A549 (cell line): ENCODE data around the gene PDGFA.

Source experiments
- CBX8 ChIP-seq: fragments of 200-600 bp; sonication (generic); IDR thresholded peaks from 2 replicates; pipeline ENCODE4 v1.6.1; 2016
- EP300 ChIP-seq, 2 experiments: fragments of >200 bp; sonication (Bioruptor Twin); formaldehyde crosslinking; IDR thresholded peaks; 2 replicates in 1 of 2; 3 replicates in 1 of 2; pipeline ENCODE4 v1.6.1; 2016 to 2017
- POLR2A ChIP-seq: IDR thresholded peaks from 2 replicates; pipeline ENCODE4 v1.6.1; 2012; ENCODE audit warnings: mild to moderate bottlenecking, low read length
- TF ChIP-seq, protein P1 (sequence below): fragments of >200 bp; sonication (Bioruptor Twin); formaldehyde crosslinking; IDR thresholded peaks from 3 replicates; pipeline ENCODE4 v1.5.1; 2016

DNA sequence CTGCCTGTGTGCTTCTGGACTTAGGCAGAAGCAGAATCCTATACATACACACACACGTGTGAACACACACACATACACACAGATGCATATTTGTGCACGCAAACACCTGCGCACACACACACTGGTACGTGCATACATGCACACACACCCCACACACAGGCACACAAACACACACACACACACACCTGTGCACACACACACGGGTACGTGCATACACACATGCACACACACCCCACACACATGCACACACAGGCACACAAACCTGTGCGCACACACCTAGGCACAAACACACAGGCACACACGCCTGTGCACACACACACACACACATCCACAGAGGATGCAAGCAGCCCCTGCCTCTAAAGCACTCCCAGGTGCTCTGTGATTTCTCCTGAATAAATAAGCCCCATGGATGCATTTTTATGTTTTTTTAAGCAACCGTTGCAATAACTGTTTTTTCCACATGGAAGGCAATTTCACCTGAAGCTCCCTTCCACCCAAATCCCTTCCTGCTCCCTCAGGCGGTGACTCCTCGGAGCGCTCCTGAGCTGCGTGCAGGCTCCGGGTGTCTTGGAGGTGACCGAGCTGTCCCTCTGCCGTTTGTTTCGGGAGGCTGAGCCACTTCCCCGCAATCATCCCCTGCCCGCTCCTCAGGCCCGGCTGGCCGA lies 41.5 kb upstream of the PDGFA start:
- TF ChIP-seq CBX8 (no peak), EP300 (IDR thresholded peaks at IDR 0.05) (no peak), POLR2A (no peak)
- TF ChIP-seq, protein P1, sequence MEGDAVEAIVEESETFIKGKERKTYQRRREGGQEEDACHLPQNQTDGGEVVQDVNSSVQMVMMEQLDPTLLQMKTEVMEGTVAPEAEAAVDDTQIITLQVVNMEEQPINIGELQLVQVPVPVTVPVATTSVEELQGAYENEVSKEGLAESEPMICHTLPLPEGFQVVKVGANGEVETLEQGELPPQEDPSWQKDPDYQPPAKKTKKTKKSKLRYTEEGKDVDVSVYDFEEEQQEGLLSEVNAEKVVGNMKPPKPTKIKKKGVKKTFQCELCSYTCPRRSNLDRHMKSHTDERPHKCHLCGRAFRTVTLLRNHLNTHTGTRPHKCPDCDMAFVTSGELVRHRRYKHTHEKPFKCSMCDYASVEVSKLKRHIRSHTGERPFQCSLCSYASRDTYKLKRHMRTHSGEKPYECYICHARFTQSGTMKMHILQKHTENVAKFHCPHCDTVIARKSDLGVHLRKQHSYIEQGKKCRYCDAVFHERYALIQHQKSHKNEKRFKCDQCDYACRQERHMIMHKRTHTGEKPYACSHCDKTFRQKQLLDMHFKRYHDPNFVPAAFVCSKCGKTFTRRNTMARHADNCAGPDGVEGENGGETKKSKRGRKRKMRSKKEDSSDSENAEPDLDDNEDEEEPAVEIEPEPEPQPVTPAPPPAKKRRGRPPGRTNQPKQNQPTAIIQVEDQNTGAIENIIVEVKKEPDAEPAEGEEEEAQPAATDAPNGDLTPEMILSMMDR = no peak
